Stimulated activated CD4-positive, alpha-beta T cell treated with anti-CD3 and anti-CD28 coated beads, Interleukin-12 subunit alpha, Interleukin-12 subunit beta, amount 100 ng/mL, for 48 hours (primary cell): ENCODE data around the gene SNAPC1.
"Not testable (repeated sequence)": the region's sequence is repeated elsewhere in the genome, so short reads cannot be mapped to it uniquely, and the experiment has no call there.

Source experiments
- DNase-seq, 3 donors: peaks; one replicate each; pipeline ENCODE4 v3.0.0-alpha.2; 2020; ENCODE audit warnings: low read depth in 2 of 3, low spot score in 1 of 3

SNAPC1 gene, protein sequence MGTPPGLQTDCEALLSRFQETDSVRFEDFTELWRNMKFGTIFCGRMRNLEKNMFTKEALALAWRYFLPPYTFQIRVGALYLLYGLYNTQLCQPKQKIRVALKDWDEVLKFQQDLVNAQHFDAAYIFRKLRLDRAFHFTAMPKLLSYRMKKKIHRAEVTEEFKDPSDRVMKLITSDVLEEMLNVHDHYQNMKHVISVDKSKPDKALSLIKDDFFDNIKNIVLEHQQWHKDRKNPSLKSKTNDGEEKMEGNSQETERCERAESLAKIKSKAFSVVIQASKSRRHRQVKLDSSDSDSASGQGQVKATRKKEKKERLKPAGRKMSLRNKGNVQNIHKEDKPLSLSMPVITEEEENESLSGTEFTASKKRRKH

DNA sequence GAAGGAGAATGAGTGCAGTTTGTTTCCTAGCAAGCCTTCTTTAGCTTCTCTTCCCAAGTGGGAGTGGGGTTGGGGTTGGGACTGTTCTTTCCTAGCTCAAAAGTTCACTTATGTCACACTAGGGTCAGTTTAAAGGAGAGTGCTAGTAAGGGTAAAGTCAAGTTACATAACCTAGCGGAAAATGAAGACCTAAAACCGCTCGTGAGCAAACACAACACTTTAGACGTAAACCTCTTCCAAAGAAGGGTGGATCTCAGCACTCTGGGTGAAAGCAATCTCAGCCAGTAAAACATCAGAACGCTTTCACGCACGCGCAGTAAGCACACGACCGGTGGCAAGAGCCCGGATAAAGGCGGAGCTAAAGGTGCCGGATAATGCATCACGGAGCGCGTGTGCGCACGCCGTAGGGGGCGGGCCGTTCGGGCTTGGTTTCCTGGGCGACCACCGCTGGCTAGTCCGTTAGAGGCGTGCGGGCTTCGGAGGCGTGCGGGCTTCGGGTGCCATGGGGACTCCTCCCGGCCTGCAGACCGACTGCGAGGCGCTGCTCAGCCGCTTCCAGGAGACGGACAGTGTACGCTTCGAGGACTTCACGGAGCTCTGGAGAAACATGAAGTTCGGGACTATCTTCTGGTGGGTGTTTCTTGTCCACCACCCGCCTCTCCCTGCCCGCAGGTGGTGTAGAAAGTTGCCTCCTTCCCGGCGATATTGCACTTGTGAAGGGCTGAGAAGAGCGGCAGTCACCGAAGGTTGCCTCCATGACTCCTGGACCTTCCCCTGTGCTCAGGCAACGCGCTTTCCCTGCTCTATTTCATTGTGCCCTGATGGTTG, at the start of gene SNAPC1:
SNAPC1 (plus strand) TSS at position 462 of the 828 bp plus-strand sequence; CDS start at position 503, 41 bp downstream.
- peak; percentile 93 to 98 (median 96) for DNase-seq

DNA sequence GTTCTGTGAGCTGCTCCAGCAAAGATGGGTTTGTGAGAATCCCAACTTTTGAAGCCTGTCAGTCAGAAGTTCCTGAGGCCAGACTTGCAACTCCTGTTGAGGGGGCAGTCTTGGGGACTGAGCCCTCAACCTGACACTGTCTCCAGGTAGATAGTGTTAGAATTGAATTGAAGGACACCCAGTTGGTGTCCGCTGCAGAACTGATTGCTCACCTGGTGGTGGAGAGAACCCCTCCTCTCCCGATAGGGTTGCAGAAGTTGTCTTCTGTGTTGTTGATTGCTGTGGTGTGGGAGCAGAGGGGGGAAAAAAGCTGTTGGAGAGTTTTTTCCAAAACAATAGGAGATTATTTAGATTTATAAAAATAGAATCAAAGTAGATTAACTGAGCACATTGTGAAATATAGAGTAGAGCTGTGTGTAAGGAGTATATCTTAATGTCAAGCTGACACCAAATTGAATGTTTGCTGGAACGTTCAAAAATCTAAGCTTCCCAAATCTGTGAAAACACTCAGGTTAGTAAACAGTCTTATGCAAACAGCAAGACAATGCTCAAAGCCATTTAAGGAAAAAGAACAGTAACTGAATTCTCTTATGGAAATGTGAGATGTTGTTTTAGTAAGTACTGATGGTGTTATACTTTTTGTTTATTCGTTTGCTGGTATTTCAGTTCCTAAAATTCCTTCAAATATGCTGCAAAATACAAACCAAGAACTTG, 48.3 kb upstream of the SNAPC1 start:
- no peak for DNase-seq

DNA sequence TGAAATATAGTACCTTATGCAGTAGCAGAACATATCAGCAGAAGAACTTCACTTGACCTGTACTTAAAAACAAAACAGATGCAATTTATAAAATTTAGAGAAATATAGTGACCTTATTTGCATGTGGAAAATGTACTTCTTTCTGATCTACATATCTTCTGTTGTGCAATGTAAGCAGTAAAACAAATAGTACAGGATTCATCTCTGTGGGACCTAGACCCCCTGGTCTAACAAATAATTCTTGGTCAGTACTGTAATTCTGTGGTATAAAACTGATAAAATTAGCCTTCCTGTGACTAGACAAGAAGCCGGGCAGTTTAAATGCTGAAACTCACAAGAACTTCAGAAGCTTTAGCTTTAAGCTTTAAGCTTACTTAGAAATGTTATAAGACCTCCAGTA, 45.3 kb upstream of the SNAPC1 start:
- DNase-seq: no peak

DNA sequence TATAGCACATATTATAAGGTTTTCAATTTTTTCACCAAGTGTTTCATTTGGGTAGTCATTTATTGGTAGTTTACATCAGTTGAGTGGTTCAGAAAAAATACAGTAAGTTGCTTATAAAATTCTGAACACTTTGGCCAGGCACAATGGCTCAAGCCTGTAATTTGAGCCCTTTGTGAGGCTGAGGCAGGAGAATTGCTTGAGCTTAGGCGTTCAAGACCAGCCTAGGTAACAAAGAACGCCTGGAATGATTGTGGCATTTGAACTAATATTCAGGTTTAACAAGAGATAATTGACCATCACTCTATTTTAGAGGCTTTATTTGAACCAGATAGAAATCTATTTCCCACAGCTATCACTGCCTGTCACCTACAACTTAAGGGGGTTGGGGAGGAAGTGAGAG, 44.2 kb upstream of the SNAPC1 start:
- DNase-seq: no peak

DNA sequence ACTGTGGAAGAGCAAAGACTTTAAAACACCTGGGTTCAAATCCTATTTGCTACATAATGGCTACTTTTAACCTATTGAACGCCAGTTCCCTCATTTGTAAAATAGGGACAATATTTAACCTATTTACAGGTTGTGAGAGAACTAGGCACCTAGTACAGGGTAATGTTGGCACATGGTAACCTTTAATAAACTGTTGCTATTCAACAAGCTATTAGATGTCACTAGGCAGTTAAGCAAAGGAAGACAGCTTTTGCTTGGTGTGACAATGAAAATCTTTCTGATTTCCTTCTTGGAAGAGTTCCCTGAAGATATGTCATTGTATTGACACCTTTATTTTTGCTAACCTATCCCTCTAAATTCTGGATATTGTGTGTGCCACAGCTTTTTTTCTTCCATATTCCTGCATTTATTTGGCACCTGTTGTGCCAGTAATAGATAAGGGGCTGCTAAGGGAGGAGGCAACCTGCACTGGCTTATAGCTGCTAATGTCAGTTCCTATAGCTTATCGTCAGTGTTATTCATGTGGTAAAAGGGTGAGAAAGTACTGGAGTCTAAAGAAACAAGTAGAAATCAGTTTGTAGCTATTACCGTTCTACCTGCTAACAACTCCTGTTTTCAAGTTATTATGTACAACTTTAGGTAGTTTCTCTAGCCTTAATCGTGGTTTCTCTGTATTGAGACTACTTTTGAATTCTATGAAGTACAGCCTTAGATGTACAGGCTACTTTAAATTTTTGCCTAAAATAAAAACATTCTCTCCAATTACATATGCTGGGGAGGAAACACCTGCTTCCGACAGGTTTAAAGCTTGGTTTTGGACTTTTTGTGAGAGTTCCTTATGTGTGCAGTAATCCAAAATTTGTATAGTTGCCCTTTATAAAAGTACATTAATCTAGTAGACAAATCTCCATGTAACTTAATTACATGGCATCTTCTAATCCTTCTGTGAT, 42.6 kb upstream of the SNAPC1 start:
- no peak for DNase-seq

DNA sequence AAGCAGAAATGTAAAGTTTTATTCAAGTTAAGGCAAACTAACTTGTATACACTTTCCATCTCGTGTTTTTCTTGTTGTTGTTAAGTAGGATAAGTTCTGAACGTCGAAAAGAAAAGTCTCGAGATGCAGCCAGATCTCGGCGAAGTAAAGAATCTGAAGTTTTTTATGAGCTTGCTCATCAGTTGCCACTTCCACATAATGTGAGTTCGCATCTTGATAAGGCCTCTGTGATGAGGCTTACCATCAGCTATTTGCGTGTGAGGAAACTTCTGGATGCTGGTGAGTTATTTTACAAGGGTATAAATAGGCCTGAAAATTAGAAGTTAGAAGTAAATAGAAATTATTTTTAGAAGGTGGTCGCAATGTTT, 41.9 kb upstream of the SNAPC1 start:
- no peak for DNase-seq

DNA sequence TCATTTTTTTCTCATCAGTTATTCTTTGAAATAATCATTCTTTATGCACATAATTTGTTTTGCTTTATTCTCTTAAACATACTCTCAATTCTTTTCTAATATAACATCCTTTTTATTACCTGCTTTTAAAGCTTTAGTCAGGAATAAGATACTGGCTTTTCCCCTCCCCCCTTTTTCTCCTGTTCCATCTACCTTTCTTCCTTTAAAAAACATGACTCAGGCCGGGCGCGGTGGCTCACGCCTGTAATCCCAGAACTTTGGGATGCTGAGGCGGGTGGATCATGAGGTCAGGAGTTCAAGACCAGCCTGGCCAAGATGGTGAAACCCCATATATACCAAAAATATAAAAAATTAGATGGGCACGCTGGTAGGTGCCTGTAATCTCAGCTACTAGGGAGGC, 41.5 kb upstream of the SNAPC1 start:
- no peak for DNase-seq

DNA sequence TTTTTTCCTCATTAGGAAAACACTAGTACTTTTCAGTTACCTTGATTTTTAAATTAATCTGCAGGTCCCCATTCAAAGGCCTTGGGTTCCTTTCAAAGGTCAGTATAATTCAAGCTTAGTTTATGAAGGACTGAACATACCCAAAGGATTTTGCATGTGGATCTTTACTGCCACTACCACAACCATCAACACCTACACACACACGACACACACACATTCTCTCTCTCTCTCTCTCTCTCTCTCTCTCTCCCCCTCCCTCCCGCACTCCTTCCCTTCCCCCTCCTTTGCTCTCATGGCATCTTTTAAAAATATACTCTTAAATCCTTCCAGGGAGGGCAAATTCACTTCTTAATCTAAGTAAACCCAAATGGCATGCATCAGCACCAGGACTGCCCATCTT, 38.1 kb upstream of the SNAPC1 start:
- no peak for DNase-seq

DNA sequence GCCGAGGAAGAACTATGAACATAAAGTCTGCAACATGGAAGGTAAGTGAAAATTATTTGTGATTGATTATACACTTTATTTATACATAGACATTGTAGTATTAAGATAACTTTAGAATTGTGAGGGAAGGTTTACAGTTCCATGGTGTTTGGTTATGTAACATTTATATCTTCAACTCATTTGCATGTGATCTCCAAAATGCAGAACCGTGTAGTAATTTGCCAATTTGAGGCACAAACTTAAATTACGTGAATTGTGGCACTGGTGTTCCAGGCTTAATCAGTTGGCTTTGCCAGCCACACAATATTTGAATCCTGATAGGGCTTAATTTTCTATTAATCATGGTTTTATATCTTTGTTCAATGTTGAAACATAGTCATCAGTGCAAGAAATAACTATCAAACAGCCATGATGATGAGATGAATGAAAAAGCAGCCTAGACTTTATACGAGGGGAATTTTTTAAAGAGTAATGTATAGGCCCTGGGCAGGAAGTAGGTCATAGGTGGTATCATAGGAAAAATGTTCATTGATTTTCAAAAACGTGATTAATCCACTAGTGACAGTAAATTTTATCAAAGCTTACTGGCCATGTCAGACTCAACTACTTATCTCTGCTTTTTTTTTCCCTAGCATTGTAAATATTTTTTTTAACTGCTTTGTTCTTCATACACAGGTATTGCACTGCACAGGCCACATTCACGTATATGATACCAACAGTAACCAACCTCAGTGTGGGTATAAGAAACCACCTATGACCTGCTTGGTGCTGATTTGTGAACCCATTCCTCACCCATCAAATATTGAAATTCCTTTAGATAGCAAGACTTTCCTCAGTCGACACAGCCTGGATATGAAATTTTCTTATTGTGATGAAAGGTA, 35.2 kb upstream of the SNAPC1 start:
- no peak for DNase-seq

DNA sequence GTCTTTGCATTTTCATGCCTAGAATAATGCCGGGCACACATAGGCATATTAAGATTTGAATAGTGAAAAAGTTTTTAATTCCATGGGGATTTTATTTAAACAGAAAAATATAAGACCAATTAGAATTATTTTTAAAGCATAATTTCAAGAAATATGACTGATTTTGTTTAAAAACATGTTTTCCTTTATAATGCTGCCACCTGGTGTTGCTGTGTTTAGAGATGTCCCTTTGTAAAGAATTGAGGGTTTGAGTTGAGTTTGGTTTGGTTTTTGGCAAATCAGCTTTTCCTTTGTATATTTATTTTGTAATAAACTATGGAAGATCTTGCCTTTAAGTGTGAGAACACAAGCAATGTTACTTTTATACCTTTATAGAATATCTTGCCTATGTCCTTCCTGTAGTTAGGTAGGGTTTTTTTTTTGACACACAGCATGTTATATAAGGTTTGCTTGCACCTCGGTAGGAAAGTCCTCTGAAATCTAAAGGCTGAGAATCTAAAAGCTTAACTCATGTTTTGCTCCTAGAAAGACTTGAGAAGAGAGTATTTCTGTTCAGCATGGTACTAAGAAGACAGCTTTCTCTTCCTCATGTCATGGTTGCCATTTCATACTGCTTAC, 31.4 kb upstream of the SNAPC1 start:
- no peak for DNase-seq

DNA sequence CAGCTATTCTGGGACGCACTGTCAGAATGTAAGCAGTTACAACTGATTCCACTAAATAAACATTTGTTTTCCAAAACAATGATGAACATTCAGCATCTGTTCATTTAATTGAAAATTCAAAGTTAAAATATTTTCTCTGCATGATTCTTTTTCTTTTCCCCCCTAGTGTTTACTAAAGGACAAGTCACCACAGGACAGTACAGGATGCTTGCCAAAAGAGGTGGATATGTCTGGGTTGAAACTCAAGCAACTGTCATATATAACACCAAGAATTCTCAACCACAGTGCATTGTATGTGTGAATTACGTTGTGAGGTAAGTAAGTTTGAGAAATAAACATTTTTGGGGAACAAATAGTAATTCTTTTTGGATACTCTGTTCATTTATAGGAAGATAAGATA, 28.2 kb upstream of the SNAPC1 start:
- no peak for DNase-seq

DNA sequence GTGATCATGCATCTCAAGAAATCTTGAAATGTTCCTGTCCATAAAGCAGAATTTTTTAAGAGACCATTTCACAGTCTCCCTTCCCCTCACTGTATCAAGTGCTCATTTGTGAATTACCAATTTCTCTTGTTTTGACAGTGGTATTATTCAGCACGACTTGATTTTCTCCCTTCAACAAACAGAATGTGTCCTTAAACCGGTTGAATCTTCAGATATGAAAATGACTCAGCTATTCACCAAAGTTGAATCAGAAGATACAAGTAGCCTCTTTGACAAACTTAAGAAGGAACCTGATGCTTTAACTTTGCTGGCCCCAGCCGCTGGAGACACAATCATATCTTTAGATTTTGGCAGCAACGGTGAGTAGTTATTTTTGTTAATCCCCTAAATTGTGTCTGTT, 25.5 kb upstream of the SNAPC1 start:
- no peak for DNase-seq

DNA sequence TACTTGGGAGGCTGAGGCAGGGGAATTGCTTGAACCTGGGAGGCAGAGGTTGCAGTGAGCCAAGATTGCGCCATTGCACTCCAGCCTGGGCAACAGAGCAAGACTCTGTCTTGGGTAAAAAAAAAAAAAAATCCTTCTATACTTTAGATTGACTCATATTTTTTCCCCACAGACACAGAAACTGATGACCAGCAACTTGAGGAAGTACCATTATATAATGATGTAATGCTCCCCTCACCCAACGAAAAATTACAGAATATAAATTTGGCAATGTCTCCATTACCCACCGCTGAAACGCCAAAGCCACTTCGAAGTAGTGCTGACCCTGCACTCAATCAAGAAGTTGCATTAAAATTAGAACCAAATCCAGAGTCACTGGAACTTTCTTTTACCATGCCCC, 24.3 kb upstream of the SNAPC1 start:
- DNase-seq: no peak

DNA sequence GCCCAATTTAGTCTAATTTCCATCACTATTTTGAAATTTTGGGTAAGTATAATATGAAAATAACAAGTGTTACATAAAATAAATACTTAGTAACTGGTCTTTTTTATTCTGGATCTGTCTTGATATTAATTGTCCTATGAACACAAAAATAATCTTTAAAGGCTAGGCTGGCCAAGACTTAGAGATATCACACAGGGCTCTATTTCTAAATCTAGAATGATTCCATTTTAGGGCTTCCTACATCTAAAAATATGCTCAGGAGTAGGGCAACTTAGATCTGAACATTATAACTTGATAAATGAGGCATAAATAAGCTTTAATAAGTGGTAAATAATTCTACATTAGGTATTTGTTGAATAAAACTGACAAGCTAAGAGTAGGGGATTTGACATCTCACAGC, 23.1 kb upstream of the SNAPC1 start:
- DNase-seq: no peak

DNA sequence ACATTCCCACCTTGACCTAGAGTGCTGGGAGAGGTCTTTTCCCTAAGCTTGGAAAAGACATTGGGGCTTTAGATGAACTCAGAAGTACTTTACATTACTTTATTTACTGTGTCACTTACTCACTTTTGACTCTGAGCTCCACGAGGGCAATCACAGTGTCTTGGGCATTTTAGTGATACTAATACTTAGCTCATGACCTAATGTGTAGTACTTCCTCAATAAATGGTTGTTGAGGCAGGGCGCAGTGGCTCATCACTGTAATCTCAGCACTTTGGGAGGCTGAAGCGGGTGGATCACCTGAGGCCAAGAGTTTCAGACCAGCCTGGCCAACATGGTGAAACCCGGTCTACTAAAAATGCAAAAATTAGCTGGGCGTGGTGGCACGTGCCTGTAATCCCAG, 19.8 kb upstream of the SNAPC1 start:
- no peak for DNase-seq

DNA sequence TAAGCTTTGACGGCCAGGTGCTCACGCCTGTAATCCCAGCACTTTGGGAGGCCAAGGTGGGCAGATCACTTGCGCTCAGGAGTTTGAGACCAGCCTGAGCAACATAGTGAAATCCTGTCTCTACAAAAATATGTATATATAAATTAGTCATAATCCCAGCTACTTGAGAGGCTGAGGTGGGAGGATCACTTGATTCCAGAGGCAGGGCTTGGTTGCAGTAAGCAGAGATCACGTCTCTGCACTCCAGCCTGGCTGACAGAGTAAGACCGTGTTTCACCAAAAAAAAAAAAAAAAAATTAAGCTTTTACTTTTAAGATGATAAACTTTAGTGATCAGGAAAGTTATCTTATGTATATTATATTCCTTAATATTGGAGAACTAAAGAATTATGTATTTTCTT, 18.0 kb upstream of the SNAPC1 start:
- DNase-seq: no peak

DNA sequence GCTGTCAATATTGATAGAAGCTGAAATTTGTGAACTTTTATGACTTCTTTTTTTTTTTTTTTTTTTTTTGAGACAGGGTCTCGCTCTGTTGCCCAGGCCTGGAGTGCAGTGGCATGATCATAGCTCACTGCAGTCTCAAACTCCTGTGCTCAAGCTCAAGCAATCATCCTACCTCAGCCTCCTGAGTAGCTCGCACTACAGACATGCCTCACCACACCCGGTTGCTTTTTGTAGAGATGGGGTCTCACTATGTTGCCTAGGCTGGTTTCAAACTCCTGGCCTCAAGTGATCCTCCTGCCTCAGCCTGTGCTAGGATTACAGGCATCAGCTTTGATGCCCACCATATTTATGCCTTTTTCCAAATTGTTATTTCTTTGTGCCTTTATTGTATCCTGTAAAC, 15.9 kb upstream of the SNAPC1 start:
- not testable (repeated sequence) for DNase-seq

DNA sequence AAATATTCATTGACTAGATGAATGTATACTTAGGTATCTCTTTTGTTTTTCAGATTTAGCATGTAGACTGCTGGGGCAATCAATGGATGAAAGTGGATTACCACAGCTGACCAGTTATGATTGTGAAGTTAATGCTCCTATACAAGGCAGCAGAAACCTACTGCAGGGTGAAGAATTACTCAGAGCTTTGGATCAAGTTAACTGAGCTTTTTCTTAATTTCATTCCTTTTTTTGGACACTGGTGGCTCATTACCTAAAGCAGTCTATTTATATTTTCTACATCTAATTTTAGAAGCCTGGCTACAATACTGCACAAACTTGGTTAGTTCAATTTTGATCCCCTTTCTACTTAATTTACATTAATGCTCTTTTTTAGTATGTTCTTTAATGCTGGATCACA, 15.3 kb upstream of the SNAPC1 start:
- no peak for DNase-seq

DNA sequence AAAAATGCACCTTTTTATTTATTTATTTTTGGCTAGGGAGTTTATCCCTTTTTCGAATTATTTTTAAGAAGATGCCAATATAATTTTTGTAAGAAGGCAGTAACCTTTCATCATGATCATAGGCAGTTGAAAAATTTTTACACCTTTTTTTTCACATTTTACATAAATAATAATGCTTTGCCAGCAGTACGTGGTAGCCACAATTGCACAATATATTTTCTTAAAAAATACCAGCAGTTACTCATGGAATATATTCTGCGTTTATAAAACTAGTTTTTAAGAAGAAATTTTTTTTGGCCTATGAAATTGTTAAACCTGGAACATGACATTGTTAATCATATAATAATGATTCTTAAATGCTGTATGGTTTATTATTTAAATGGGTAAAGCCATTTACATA, 14.9 kb upstream of the SNAPC1 start:
- DNase-seq: no peak
